ENCODE data around the gene CENPB.

DNA sequence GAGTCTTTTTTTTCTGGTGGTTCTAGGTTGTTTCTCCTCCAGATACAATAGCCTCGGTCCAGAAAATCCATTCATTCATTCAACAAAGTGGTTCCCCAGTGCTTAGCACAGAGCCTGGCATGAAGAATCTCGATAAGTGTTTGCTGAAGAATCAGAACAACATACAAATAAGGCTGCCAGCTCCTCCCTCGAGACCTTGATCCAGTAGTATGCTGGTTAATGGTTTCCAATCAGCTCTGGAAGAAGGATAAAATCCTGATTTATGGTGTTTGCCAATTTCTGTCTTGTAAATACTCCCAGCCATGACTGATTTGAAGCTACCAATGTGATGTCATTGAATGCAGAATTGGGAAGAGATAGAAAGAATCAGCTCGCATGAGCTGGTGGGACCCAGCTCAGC, 50.8 kb downstream of the CENPB start:
- TF ChIP-seq, protein P1, sequence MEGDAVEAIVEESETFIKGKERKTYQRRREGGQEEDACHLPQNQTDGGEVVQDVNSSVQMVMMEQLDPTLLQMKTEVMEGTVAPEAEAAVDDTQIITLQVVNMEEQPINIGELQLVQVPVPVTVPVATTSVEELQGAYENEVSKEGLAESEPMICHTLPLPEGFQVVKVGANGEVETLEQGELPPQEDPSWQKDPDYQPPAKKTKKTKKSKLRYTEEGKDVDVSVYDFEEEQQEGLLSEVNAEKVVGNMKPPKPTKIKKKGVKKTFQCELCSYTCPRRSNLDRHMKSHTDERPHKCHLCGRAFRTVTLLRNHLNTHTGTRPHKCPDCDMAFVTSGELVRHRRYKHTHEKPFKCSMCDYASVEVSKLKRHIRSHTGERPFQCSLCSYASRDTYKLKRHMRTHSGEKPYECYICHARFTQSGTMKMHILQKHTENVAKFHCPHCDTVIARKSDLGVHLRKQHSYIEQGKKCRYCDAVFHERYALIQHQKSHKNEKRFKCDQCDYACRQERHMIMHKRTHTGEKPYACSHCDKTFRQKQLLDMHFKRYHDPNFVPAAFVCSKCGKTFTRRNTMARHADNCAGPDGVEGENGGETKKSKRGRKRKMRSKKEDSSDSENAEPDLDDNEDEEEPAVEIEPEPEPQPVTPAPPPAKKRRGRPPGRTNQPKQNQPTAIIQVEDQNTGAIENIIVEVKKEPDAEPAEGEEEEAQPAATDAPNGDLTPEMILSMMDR (optimal IDR thresholded peaks at IDR 0.05 in 1 of 3, IDR thresholded peaks at IDR 0.05 in 1 of 3, conservative IDR thresholded peaks at IDR 0.05 in 1 of 3; ENCODE audit: extremely low read depth in 1 of 3, insufficient read depth in 2 of 3, low read length in 3 of 3), result no peak
- TF ChIP-seq EZH2 (IDR thresholded peaks at IDR 0.05; ENCODE audit: low read length), result no peak

Data from keratinocyte (primary cell).